Neural progenitor cell (in vitro differentiated cells): ENCODE data around the gene CREB5. TPM values are rescaled to one million over a fixed set of nuclear protein-coding genes. Genes with fewer than 3 reads are reported as not detected.

ENCODE experiments used
- DNase-seq: peaks from one replicate; pipeline ENCODE4 v3.0.0-alpha.2; 2016; ENCODE audit warnings: low spot score
- H2AFZ ChIP-seq: fragments of 200-600 bp; sonication (generic); replicated peaks from 2 replicates; pipeline ENCODE4 v1.6.1; 2016; ENCODE audit warnings: antibody characterized with exemption
- H3F3A ChIP-seq: fragments of 200-600 bp; sonication (generic); 2 replicates; pipeline ENCODE4 v1.6.1; 2016; ENCODE audit warnings: antibody characterized with exemption, low read depth
- H3K27ac ChIP-seq: fragments of 200-600 bp; sonication (generic); 2 replicates; pipeline ENCODE4 v1.5.1; 2016; ENCODE audit warnings: mild to moderate bottlenecking
- H3K27me3 ChIP-seq: fragments of 200-600 bp; sonication (generic); 2 replicates; pipeline ENCODE4 v1.6.1; 2016; ENCODE audit warnings: mild to moderate bottlenecking, moderate library complexity
- H3K36me3 ChIP-seq: fragments of 200-600 bp; sonication (generic); 2 replicates; pipeline ENCODE4 v1.5.1; 2016
- H3K4me1 ChIP-seq: fragments of 200-600 bp; sonication (generic); 2 replicates; pipeline ENCODE4 v1.6.1; 2016; ENCODE audit warnings: mixed run types
- H3K4me2 ChIP-seq: fragments of 200-600 bp; sonication (generic); 2 replicates; pipeline ENCODE4 v1.6.1; 2016
- H3K4me3 ChIP-seq: fragments of 200-600 bp; sonication (generic); 2 replicates; pipeline ENCODE4 v1.5.1; 2016
- H3K79me2 ChIP-seq: fragments of 200-600 bp; sonication (generic); 2 replicates; pipeline ENCODE4 v1.6.1; 2016; ENCODE audit warnings: low read depth
- H3K9ac ChIP-seq: fragments of 200-600 bp; sonication (generic); 2 replicates; pipeline ENCODE4 v1.6.1; 2016
- H3K9me3 ChIP-seq: fragments of 200-600 bp; sonication (generic); 2 replicates; pipeline ENCODE4 v1.5.1; 2016; ENCODE audit warnings: low read depth
- H4K20me1 ChIP-seq: fragments of 200-600 bp; sonication (generic); 2 replicates; pipeline ENCODE4 v1.6.1; 2016; ENCODE audit warnings: low read depth
- H3K27ac Mint-ChIP-seq: 3 replicates; pipeline ENCODE4 v1.8.0; 2021; ENCODE audit warnings: mixed read lengths
- H3K27me3 Mint-ChIP-seq: 2 replicates; pipeline ENCODE4 v1.8.0; 2022; ENCODE audit warnings: low read depth, mild to moderate bottlenecking, inconsistent platforms, moderate library complexity, mixed read lengths; ENCODE audit not compliant: insufficient read depth
- H3K36me3 Mint-ChIP-seq: 3 replicates; pipeline ENCODE4 v1.8.0; 2021; ENCODE audit warnings: mixed read lengths
- H3K4me1 Mint-ChIP-seq: 3 replicates; pipeline ENCODE4 v1.8.0; 2021; ENCODE audit warnings: mixed read lengths
- H3K4me3 Mint-ChIP-seq: 3 replicates; pipeline ENCODE4 v1.8.0; 2021; ENCODE audit warnings: mild to moderate bottlenecking, moderate library complexity, mixed read lengths
- H3K9me3 Mint-ChIP-seq: 3 replicates; pipeline ENCODE4 v1.8.0; 2020; ENCODE audit warnings: mixed read lengths
- EZH2 ChIP-seq: fragments of 200-600 bp; sonication (generic); IDR thresholded peaks from 2 replicates; pipeline ENCODE4 v1.6.1; 2017; ENCODE audit warnings: antibody characterized with exemption, mild to moderate bottlenecking, moderate library complexity
- EZH2phosphoT487 ChIP-seq: fragments of 200-600 bp; sonication (generic); IDR thresholded peaks from 2 replicates; pipeline ENCODE4 v1.6.1; 2017; ENCODE audit warnings: antibody characterized with exemption
- total RNA-seq: library from RNA; depleted of rRNA; stranded (reverse); fragments of >200 nt; gene quantifications from 2 replicates; pipeline ENCODE4 v1.2.3, GENCODE V29; 2015; ENCODE audit warnings: low replicate concordance
- TF ChIP-seq, protein P1 (sequence below): fragments of 200-600 bp; sonication (generic); IDR thresholded peaks from 2 replicates; pipeline ENCODE4 v1.5.1; 2017; ENCODE audit warnings: antibody characterized with exemption, mild to moderate bottlenecking

CREB5 gene
- total RNA-seq, 1 donor from 2014 or later, result 1.2 TPM

DNA sequence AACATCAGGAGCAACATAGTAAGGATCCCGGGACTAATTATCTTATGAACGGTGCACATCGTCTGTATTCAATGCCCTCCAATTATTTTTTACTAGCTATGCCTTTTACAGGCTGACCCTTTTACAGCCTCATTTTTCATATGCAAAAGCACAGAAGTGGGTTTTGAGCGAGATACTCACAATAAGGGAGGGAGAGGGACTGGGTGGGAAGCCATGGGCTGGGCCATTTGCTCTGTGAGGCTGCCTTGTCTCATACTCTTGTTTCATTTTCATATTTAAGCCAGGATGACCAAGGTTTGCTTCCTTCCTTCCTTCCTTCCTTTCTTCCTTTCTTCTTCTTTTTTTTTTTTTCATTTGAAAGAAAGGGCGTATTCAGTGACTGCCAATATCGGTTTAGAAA, 286.5 kb downstream of the CREB5 start:
- Mint-ChIP-seq H3K27me3 (no peaks in the 10 kb centered on the region), H3K4me3 (no peak overlapping the region), H3K36me3 (no peaks in the 10 kb centered on the region), H3K4me1 (peaks cover 29% of the 10 kb centered on the region), H3K27ac (no peak overlapping the region), H3K9me3 (no peaks in the 10 kb centered on the region)
- TF ChIP-seq, protein P1, sequence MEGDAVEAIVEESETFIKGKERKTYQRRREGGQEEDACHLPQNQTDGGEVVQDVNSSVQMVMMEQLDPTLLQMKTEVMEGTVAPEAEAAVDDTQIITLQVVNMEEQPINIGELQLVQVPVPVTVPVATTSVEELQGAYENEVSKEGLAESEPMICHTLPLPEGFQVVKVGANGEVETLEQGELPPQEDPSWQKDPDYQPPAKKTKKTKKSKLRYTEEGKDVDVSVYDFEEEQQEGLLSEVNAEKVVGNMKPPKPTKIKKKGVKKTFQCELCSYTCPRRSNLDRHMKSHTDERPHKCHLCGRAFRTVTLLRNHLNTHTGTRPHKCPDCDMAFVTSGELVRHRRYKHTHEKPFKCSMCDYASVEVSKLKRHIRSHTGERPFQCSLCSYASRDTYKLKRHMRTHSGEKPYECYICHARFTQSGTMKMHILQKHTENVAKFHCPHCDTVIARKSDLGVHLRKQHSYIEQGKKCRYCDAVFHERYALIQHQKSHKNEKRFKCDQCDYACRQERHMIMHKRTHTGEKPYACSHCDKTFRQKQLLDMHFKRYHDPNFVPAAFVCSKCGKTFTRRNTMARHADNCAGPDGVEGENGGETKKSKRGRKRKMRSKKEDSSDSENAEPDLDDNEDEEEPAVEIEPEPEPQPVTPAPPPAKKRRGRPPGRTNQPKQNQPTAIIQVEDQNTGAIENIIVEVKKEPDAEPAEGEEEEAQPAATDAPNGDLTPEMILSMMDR, result no peak
- TF ChIP-seq EZH2phosphoT487, result no peak
- no peak for TF ChIP-seq EZH2
- Histone ChIP-seq H3K27me3 (no peaks in the 10 kb centered on the region), H3K4me3 (no peak overlapping the region), H4K20me1 (no peaks in the 10 kb centered on the region), H2AFZ (no peak overlapping the region), H3K9ac (no peak overlapping the region), H3K4me1 (peaks cover 17% of the 10 kb centered on the region), H3K9me3 (no peaks in the 10 kb centered on the region), H3K4me2 (no peak overlapping the region), H3K27ac (no peak overlapping the region), H3K79me2 (no peaks in the 10 kb centered on the region), H3K36me3 (no peaks in the 10 kb centered on the region), H3F3A (no peaks in the 10 kb centered on the region)
- DNase-seq, result no peak

DNA sequence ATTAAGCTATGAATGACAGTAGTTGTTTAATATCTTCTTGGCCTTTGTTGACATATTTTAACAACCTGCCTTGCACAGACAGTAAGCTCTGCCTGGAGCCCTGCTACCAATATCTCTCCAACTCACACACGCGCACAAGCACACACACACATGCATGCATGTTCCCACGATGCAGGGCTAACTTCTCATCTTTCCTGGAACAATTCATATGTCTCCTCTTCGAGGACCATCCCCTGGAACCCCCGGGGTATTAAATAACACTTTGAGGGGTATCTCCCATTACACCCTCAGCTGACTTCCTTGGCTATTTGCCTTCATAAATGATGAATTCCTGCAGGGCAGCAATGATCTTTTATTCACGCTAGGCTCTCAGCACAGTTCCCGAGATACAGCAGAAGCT, 287.8 kb downstream of the CREB5 start:
- no peaks in the 10 kb centered on the region for H3F3A ChIP-seq
- H3K79me2 ChIP-seq, result no peaks in the 10 kb centered on the region
- no peaks in the 10 kb centered on the region for H3K27me3 ChIP-seq
- Mint-ChIP-seq H3K4me3 (no peak overlapping the region), H3K27me3 (no peaks in the 10 kb centered on the region), H3K36me3 (no peaks in the 10 kb centered on the region), H3K4me1 (peaks cover 20% of the 10 kb centered on the region), H3K27ac (no peak overlapping the region), H3K9me3 (no peaks in the 10 kb centered on the region)
- H3K4me1 ChIP-seq, result peaks cover 17% of the 10 kb centered on the region
- TF ChIP-seq EZH2phosphoT487, result no peak
- TF ChIP-seq, protein P1, result no peak
- no peak for TF ChIP-seq EZH2
- H3K9me3 ChIP-seq, result no peaks in the 10 kb centered on the region
- no peak overlapping the region for H3K4me2 ChIP-seq
- H3K27ac ChIP-seq, result no peak overlapping the region
- H3K36me3 ChIP-seq, result no peaks in the 10 kb centered on the region
- no peaks in the 10 kb centered on the region for H4K20me1 ChIP-seq
- no peak for DNase-seq
- H2AFZ ChIP-seq, result peak overlapping the region; percentile 32
- no peak overlapping the region for H3K4me3 ChIP-seq
- no peak overlapping the region for H3K9ac ChIP-seq

DNA sequence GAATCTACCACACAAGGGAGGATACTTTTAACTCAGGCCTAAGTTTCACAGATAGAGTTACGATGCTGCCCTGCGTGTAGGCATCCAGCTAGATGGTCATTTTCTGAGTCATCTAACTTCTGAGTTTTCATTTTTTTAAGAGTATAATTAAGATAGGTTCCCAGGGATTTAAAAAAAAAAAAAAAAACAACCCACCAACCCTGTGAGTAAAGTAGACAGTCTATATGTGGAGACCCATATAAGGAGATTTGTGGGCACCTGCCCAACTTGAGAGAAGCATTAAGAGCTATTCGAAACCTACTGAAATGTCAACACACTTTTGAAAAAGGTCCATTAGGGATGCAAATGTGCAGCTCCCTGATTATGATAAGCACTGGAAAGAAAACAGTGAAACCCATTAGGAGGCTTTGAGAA, 288.5 kb downstream of the CREB5 start:
- DNase-seq, result no peak
- H3K4me1 ChIP-seq, result peaks cover 10% of the 10 kb centered on the region
- no peaks in the 10 kb centered on the region for H3K9me3 ChIP-seq
- H3K27ac ChIP-seq, result no peak overlapping the region
- no peak overlapping the region for H3K4me3 ChIP-seq
- H3K79me2 ChIP-seq, result no peaks in the 10 kb centered on the region
- Mint-ChIP-seq H3K36me3 (no peaks in the 10 kb centered on the region), H3K4me3 (no peak overlapping the region), H3K4me1 (peaks cover 13% of the 10 kb centered on the region), H3K27ac (no peak overlapping the region), H3K9me3 (no peaks in the 10 kb centered on the region), H3K27me3 (no peaks in the 10 kb centered on the region)
- H3K4me2 ChIP-seq, result no peak overlapping the region
- TF ChIP-seq EZH2phosphoT487, result no peak
- no peak for TF ChIP-seq EZH2
- TF ChIP-seq, protein P1, result no peak
- no peaks in the 10 kb centered on the region for H3K36me3 ChIP-seq
- H2AFZ ChIP-seq, result peak overlapping the region; percentile 32
- H4K20me1 ChIP-seq, result no peaks in the 10 kb centered on the region
- H3F3A ChIP-seq, result no peaks in the 10 kb centered on the region
- no peaks in the 10 kb centered on the region for H3K27me3 ChIP-seq
- no peak overlapping the region for H3K9ac ChIP-seq
